Activated CD8-positive, alpha-beta memory T cell treated with anti-CD3 and anti-CD28 coated beads, Interleukin-2, amount 50 U/mL, for 24 hours (primary cell): ENCODE data around the gene EFCAB7.

ENCODE experiments used
- DNase-seq: peaks from one replicate; pipeline ENCODE4 v3.0.0-alpha.2; 2020; ENCODE audit errors: extremely low read depth

Gene EFCAB7

DNA sequence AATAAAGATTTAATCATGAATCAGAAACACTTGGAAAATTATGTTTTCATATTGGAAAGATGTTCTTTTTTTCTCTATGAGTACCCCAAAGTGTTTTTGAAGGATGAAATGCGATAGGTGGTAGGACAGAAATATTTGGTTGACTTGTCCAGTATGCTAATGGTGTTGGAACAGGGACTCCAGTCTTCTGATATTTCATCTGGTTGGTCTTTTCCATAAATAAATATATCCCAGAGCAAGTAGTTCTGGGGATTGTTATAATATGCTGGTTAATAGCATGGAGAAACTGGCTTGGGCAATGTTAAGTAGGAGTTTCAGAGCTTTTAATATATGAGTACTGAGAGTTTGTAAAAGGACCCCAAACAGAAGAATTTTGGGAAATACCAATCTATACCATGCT, 78.6 kb downstream of the EFCAB7 start:
- DNase-seq: no peak

DNA sequence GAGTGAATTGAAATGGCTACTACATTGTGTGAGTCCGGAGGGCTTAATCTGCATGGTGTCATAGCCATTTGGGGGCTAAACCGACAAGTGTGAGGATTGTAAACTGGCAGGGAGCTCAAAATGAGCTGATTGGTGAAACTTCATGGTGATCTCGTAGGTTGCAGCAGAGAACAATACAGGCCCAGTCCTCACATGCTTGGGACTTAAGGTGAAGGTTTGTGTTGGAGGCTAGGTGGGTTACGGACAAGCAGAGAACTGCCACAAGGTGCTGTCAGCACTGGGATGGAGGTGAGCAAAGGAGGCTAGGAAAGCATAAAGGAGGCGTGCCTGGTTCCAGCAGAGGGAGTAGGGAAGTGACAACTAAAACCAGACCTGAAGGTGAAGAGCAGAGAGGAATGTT, 79.3 kb downstream of the EFCAB7 start:
- no peak for DNase-seq

DNA sequence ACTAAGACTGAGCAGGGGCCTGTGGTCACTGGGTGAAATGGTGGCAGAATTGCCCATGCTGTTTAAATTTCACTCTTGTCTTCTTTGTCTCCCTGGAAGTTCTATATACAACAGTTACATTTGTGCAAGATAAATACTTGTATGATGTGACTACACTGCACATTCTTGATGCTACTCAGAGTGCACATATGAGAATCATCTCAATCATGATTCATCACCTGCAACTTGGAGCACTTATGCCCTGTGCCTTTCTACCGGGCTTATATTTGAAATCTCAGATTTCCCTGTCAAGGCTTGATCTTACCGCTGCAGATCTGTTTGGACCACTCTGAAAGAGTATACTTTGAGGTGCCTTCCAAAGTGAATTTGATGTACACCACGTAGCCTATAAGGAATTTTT, 80.5 kb downstream of the EFCAB7 start:
- no peak for DNase-seq

DNA sequence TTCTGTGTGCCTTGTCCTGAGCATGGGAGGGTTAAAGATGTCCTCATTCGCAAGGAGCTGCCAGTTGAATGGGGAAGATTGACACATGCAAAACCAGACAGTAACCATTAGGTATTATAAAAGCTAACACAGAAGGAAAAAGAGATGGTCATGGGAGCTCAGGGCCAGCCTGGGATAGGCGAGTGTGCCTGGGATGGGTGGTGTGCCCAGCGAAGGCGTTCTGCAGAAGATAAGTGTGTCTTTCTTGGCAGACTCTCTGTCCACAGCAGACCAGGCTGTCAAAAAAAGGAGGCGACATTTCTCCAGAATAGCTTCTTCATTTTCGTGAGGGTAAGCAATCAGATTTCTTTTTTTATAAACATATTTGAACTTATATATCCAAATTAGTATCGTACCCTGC, 84.0 kb downstream of the EFCAB7 start:
- DNase-seq: no peak

DNA sequence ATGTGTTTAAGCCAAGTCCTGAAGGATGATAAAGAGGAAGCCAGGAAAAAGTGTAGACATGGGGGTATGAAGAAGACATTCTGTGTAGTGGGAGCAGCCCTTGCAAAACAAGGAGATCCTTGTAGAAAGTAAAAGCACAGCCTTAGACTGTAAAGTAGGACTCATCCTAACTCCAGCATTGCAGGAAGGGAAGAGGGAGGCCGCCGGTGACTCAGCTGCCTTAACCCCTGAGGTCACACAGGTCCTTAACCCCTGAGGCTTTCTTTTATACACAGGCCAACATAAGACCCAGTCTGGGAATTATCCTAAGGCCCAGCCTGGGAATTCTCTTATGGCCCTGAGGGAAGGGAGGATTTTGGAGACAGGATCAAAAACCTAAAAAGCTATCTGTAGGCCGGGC, 87.9 kb downstream of the EFCAB7 start:
- no peak for DNase-seq

DNA sequence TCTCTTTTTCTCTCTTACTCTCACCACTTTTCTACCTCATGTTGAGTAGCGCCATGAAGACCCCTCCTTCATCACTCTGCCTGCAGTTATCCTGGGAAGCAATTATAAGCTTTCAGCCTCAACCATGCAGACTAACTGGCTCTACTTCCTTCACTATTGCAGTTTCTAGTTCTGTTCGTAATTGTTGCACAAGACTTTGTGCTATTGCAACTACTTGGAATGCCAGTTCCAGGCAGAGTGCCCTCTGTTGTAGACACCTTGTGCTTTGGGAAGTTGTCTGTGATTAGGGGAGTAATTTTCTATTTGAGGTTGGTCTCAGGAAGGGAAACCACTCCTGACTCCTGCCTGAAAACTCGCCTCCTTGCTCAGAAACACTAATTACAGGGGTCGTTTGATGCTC, 89.2 kb downstream of the EFCAB7 start:
- no peak for DNase-seq

DNA sequence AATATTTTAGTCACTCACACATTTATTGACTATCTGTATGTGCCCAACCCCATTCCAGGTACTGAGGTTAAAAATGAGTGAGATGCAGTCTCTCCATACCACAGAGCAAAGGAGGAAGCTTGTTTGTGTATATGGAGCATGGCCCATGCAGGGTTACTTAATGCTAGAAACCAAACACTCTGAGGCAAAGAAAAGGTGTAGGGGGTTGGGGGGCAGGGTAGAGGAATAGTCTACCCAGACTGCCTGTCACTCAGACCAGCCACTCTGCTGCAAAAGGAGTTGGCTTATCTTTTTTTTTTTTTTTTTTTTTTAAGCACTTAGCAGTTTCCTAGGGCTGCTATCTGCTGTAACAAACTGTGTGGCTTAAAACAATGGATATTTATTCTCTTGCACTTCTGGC, 89.6 kb downstream of the EFCAB7 start:
- no peak for DNase-seq

DNA sequence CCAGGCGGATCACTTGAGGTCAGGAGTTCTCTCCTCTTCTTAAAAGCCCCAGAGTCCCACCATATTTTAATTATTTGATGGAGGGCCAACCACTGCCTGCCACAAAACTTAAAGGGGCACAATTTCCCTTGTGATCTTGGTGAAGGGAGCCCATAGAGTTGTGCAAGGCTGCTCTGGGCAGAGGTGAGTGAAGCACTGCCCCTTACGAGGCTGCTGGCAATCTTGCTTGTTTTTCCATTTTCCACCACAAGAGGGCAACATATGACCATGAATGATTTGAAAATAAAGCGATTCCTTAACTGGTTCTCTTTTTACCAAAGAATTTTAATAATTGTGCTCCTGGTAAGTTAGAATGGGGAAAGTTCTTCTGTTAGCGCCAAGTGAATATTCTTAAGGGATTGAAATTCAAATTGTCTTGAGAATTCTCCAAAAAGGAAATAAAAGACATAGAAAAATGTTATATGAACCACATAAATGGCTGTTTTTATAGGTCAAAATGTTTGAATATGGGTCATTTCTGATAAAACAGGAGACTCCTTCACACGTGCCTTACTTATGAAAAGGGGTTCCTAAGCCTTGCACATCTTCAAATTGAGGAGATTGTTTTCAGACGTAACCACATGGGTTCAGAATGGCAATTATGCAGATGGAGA, 92.6 kb downstream of the EFCAB7 start:
- DNase-seq: peak; percentile 35

DNA sequence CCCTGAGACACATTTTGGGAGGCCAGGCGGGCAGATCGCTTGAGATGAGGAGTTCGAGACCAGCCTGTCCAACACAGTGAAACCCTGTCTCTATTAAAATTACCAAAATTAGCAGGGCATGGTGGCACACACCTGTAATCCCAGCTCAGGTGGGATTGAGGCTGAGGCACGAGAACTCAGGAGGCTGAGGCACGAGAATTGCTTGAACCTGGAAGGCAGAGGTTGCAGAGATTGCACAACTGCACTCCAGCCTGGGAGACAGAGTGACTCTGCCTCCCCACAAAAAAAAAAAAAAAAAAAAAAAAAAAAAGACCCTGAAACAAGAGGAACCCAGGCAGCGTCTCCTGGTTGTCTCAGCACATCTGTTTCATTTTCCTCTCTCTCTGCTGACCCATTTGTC, 94.1 kb downstream of the EFCAB7 start:
- DNase-seq: no peak

DNA sequence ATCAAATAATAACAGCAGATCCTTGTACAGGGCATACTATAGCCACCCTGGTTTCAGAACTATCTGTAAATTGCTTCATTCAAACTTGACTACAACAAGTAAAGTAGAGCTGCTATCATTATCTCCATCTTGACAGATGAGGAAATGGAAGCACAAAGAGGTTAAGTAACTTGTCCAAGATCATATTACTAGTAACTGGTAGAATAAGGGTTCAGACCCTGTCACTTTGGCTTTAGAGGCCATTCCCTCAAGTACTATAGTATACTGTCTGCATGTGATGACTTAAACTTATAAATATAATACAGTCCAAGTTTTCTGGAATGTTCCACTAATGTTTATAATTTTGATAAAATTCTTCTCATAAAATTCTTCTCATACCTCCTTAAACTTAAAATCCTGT, 94.7 kb downstream of the EFCAB7 start:
- DNase-seq: no peak

DNA sequence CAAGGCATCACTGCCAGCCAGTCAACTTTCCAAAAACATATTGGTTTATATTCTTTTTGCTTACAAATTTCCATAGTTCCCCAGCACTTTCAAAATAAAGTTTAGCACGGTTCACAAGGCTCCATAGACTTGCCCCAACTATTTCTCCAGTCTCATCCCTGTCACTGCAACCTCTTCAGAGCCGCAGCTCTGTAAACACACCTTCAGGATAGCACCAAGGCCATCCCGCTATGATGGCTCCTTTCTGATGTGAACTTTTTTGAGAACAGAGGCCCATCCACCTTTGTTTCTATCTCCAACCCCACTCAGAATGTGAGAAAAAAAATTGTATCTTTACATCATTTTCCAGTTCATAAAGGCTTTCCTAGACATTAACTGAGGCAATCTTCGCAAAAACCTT, 96.2 kb downstream of the EFCAB7 start:
- no peak for DNase-seq

DNA sequence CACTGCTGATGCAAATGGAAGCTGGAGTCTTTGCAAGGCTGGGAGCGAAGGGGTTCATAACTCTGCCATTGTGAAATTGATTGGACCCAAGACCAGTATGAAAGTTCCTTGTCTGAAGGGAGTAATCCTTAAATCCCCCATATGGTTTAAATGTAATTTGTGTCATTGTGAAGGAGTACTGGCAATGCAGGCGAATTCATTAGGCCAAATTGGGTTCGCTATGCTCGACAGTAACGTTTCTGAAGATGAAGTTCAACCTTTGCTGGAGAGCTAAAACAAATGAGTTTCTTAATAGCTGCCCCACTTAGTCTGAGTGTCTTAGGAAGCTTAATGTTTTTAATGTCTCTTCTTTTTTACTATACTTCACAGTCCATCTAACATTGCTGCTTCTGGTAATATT, 97.3 kb downstream of the EFCAB7 start:
- no peak for DNase-seq

DNA sequence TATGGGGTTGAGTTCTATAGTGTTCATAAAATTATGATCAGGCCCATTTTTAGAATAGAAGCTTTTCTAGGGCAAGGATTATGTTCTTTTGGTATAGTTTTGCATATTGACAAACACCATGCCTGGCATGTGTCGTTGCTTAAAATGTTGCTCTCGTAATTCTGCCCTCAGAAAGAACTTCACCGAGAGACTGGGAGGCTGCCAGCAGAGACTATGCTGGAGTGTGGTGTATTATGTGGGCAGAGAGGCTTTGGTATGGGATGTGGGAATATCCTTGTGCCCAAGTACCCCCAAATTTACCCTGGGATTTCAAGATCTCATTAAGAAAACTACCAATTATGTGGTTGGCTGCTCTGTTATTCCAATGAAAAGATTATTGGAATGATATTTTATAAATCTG, 97.8 kb downstream of the EFCAB7 start:
- no peak for DNase-seq

DNA sequence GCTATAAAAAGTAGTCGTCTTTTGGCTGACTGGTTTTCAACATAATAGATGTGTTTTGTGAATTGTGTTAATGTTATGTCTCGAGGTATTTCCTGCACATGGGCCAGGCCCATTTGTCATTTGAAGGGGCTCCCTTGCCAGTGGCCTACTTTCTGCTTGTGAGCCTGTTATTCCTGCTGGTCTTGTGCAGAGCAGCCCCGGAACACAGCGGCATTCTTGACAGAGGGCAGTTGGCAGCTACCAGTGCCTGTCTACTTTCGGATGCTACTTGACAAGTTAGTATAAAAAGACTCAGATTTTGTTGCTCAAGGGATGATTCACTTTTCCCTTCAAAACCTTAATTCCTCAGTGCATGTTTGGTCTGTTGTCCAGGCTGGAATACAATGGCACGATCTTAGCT, 98.4 kb downstream of the EFCAB7 start:
- DNase-seq: no peak
